Astrocyte of the cerebellum (primary cell): ENCODE data around the gene SYNE3.

Experiments used
- DNase-seq: peaks from one replicate; pipeline ENCODE4 v3.0.0-alpha.2; 2011; ENCODE audit warnings: low read depth
- H3K4me3 ChIP-seq: 2 replicates; pipeline ENCODE4 v1.5.1; 2011; ENCODE audit warnings: mild to moderate bottlenecking, low read depth, low read length, moderate library complexity
- in situ Hi-C: cut with HindIII; loops from 2 replicates; pipeline ENCODE4 v1.10.0; 2017; ENCODE audit warnings: low sequenced_read_pairs
- TF ChIP-seq, protein P1 (sequence below): IDR thresholded peaks from 2 replicates; pipeline ENCODE4 v1.5.1; 2012; ENCODE audit warnings: low read length, low read depth, moderate library complexity, mild to moderate bottlenecking; ENCODE audit errors: missing control alignments

Gene SYNE3

GRCh38 chr14:95491936-95492608, 24.4 kb downstream of the SYNE3 start:
- in situ Hi-C loops = no loop called here
- no peak overlapping the region for H3K4me3 ChIP-seq
- no peak for DNase-seq
- TF ChIP-seq, protein P1, sequence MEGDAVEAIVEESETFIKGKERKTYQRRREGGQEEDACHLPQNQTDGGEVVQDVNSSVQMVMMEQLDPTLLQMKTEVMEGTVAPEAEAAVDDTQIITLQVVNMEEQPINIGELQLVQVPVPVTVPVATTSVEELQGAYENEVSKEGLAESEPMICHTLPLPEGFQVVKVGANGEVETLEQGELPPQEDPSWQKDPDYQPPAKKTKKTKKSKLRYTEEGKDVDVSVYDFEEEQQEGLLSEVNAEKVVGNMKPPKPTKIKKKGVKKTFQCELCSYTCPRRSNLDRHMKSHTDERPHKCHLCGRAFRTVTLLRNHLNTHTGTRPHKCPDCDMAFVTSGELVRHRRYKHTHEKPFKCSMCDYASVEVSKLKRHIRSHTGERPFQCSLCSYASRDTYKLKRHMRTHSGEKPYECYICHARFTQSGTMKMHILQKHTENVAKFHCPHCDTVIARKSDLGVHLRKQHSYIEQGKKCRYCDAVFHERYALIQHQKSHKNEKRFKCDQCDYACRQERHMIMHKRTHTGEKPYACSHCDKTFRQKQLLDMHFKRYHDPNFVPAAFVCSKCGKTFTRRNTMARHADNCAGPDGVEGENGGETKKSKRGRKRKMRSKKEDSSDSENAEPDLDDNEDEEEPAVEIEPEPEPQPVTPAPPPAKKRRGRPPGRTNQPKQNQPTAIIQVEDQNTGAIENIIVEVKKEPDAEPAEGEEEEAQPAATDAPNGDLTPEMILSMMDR = no peak

DNA sequence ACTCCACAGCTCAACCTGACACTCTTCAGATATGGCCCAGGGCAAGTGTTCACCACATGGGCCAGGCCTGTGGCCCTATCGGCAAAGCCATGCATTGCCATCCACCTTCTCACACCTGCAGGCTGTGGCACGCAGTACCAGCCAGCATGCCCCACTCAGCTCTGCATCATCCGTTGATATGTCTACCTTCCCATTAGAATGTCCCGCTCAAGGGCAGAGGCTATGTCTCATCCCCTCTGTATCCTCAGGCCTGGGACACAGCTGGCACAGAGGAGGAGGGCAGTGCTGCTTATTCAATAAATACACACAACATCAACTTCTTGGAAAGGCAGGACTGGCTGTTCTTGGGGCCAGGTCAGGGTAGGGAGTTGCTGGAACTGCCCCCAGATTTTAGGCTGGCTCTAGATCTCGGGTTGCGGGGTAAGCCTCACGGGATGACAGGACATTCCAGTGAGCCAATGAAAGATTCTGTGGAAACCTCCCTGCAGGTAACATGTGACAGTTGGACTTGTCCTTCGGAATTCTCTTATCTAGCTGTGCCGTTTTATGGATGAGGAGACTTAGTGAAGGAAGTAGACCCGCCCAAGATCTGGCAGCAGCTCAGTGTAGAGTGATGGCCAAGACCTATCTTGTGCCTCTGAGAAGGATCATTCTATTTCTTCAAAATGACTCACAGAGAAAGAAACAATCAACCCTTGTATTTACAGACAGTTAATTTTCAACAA, 25.6 kb downstream of the SYNE3 start:
- TF ChIP-seq, protein P1 = no peak
- DNase-seq = no peak

DNA sequence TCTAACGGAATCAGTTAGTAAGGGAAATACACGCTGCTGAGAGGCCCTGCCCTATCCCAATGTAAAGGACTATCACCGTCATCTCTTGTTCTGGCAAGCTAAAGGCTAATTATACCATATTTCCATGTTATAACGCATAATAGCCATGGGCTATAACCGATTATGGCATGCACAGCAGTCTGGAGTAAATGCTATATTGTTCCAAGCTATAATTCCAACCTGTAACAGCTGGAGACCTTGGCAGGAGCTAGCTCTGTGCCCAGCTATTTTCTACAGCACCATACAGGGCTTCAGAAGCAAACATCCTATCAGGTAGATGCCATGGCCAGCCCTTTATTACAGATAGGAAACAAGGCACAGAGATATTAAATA, 26.3 kb downstream of the SYNE3 start:
- no peak overlapping the region for H3K4me3 ChIP-seq
- DNase-seq = no peak
- in situ Hi-C loops = no loop called here
- TF ChIP-seq, protein P1 = no peak

More for the DNA sequence above, 25.6 kb downstream of the SYNE3 start:
- no peak overlapping the region for H3K4me3 ChIP-seq
- in situ Hi-C loops = no loop called here

GRCh38 chr14:95489214-95490137, 27.0 kb downstream of the SYNE3 start:
- in situ Hi-C loops = no loop called here
- DNase-seq = no peak
- H3K4me3 ChIP-seq = no peak overlapping the region
- TF ChIP-seq, protein P1 = no peak

DNA sequence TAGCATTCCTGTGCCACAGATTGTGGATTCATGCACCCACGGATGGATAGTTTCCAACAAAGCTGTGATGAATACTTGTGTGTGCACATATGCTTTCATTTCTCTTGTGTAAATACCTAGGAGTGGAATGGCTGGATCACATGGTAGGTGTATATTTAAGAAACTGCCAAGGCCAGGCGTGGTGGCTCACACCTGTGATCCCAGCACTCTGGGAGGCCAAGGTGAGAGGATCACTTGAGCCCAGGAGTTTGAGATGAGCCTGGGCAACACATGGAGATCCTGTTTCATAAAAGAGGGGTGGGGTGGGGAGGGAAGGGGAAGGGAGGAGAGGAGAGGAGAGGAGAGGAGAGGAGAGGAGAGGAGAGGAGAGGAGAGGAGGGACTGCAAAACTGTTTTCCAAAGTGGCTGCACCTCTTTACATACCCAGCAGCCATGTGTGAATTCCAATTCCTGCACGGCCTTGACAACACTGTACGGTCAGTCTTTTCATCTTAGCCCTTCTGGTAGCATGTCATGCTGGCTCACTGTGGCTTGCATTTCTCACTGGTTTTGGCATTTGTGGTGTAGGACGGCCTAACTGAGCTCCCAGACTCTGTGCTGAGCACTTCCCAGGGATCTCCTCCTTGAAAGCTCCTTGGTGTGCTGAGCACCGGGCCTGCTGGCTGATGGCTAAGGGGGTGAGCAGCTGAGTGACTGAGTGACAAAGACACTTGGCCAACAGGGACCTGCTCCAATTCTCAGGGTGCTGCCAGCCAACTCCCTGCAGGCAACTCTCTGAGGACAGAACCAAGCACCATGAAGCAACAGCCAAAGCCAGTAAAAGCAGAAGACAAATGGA, 27.9 kb downstream of the SYNE3 start:
- in situ Hi-C loops = no loop called here
- no peak for DNase-seq

More for the DNA sequence above, 27.9 kb downstream of the SYNE3 start:
- TF ChIP-seq, protein P1 = no peak
- H3K4me3 ChIP-seq = no peak overlapping the region
